Activated T-helper 9 cell treated with anti-CD3 and anti-CD28 coated beads, Interleukin-2, amount 50 U/mL, for 16 hours (primary cell): ENCODE results near the gene TTC13.
A peak's percentile ranks its signal among the peaks of the same experiment; 100 is the strongest.

Experiments
- DNase-seq: peaks from one replicate; pipeline ENCODE4 v3.0.0-alpha.2; 2020; ENCODE audit warnings: low read depth

Gene TTC13

DNA sequence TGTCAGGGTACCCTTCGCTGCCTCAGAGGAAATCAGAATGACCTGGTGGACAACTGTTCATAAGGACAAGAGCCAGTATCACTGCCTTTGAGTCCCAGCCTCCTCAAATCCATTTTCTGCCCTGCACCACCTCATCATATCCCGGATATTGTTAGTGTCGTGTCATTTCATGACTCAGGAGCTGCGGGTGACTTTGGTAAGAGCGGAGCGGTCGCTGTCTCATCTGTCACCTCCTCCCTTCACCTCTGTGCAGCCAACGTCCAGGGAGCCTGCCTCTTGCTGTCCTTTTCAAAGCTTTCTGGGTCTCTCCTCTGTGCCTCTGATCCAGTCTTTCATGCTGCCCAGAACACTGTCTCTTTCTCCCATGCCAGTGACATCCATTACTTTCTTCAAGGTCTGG lies 103.3 kb downstream of the TTC13 start:
- no peak for DNase-seq

DNA sequence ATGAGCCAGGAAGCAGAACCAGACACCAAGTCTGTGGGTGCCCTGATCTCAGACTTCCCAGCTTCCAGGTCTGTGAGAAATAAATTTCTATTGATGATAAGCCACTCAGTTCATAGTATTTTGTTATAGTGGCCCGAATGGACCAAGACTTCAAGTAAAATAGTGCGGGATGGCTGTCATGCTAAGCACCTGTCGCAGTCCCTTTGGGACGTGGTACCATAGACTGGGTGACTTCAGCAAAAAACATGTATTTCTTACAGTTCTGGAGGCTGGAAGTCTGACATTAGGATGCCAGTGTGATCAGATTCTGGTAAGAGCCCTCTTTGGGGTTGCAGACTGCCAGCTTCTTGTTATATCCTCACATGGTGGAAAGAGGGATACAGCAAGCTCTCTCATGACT lies 107.7 kb downstream of the TTC13 start:
- no peak for DNase-seq

DNA sequence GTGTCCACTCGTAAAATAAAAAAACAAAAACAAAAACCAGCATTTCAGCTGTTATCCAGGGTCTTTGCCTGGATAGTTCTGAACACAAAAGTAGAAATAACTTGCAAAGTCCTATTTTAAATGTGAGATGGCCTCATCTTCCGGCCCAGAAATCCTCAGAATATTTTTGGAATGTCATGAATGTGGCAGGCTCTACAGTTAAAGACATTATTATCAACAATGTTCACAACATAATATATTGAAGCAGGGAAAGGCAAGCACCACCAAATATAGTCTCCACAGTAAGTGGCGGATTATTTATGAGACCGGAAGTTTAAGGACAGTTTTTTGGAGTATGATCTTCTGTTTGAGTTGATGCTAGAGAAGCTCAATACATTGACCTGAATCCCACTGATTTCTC lies 109.2 kb downstream of the TTC13 start:
- no peak for DNase-seq

DNA sequence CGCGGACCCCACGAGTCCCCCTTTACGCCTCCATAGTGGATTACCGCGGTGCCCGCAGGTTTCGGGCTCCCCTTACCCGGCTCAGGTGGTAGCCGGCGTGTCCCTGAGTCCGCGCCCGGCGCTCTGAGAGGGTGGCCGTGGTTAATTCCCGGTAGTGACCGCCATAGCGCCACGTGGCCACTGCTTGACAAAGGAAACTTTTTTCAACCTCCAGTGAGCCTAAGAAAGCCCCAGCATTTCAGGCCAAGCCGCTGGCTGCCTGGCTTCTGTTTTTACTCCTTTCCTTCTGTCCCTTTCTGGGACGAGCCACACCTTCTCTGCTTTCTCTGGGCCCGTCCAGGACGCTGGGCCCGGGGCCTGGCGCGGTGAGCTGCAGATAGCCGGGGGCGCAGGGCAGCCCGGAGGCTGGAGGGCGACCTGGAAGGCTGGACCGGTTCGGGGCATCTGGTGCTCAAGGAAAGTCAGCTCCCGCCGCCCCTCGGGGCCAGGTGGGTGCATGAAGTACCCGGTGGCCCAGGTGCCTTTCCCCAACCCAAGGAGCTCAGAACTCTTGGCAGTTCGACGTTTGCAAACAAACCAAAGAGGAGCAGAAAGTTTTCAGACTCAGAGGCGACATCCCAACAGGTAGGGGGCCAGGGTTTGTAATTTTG lies 109.8 kb downstream of the TTC13 start:
- peak; percentile 2 for DNase-seq

DNA sequence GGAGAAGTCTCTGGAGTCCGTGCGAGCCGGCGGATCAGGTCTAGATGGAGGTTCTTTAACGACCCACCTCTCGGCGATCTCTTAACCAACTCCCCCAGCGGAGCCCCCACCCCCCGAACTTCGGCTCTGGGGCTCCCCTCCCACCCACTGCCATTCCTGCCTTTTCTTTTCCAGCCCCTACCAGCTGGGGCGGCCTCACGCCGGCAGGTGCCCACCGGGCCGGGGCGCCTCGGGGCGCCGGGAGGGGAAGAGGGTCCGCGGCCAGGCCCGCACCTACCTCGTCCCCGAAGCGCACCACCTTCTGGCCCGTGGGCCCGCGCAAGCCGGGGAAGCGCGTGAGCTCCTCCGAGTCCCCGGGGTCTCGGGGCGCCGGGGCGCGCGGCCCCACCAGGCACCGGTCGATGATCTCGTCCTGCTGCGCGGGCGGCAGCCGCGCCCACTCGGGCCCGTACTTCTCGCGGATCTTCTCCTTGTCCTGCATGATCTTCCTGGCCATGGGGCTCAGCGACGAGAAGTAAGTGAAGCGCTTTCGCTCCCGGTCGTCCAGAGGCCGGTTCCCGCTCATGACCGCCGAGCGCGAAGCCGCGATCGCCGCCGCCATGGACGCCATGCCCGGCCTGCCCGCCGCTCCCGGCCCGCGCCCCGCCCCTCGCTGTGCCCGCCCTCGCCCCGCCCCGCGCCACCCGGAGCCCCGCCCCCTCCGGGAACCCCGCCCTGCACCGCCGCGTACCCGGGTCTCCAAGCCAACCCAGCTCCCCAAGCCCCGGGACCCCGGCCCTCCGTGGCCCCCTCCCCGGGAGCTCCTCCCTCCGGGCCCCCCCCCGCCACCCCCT lies 110.5 kb downstream of the TTC13 start, which contains the start of gene C1orf198:
C1orf198 (minus strand) TSS at position 619 of the 833 bp plus-strand sequence; CDS start at position 610, 9 bp downstream.
- peak; percentile 70 for DNase-seq

DNA sequence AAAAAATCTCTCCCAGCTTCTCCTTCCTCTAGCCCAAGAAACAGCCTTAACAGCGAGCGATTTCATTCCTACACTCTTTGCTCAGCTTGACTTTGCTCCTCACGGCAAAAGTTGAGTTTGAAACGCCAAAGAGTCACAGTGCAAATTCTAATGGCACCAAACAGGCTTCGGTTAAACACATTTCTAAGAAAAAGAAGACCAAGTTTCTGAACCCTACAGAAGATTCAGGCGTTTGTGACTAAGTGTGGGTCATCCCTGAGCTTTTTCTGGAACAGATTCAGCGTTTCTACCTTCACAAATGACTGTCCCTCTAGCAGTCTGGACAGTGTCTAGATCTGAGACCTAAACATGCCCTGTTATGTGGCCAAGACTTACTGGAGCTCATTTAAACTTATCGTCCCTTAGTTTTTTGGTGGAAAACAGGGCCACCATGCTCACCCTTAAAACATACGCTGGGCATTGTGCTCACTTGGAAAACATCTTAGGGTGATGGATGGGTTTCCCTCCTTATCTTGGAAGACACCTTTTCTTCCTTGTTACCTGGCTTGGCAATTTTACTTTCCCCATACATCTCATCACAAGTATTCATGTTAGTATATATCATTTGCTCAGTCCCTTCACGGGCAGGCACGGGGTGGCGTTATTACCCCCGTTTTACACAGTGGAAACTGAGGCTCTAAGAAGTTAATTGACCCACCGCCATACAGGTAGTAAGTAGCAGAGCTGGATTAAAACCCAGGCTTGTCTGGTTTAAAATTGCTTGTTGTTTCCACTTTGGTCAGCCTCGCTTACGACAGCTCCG lies 111.4 kb downstream of the TTC13 start:
- no peak for DNase-seq

DNA sequence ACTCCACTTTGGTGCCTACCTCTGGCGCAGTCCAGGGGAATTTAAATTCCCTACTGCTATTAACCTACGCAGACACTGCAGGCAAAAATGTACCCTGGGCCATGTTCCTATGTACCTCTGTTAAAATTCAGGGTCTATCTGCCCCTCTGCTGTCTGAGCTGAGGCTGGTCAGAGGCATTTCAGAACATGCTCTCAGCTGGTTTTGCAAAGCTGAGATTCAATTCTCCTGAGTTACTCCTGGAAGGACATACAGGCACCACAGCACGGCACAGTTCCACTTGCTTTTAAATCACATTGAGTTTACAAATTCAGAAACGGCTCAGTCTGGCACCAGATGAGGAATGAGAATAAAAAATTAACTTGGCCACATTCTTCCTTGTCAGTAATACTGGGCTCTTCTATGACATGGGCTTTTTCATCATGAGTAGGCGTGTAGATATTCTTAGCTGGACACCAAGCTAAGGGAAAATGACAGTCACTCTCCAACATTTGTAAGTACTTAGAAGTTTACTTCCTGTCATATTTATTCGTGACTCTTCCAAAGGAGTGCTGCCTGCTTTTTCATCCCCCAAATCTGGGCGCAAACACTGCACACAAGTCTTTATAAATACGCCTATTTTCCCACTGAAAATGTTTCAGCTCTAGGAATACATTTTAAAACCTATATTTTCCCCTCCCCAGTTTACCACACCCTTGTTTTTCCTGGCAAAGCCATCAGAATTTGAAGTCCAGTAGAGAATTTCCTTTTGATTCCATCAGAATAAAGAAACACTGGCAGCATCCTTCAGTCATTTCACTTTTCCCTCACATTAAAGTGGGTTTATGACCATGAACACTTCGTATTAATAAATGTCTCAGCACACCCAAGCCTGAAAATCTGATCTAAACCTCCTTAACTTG lies 112.2 kb downstream of the TTC13 start:
- DNase-seq = no peak

DNA sequence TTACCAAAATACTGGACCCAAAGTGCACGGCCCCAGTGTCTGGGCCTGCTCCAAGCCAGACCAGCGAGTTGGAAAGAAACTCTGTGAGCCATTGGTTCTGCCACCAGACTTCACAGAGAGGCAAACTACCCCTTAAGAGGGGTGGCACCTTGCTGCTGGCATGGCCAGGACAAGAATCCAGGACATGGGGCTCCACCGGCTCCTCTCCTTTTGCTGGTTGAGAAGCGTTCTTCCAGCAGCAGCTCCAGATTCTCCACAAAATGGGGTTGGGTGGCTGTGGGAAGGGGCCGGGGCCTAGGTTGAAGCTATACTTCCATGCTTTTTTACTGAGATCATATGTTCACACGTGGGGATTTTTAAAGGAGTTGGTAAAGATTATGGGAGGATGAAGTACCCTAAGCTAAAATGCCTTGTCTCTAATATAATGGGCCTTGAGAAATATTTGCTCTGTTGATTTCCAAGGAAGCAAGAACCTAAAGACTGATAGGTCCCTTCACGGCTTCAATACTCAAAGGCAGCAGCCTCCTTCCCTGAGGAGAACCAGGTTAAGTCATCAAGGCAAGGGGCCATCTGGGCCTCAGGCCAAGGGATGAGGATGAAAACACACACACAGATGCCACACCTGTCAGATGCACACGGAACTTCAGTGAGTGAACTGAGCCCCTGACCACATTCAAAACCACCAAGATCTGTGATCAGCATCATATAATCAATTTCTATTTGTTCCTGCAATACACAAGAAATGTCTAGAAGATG lies 113.4 kb downstream of the TTC13 start:
- no peak for DNase-seq

DNA sequence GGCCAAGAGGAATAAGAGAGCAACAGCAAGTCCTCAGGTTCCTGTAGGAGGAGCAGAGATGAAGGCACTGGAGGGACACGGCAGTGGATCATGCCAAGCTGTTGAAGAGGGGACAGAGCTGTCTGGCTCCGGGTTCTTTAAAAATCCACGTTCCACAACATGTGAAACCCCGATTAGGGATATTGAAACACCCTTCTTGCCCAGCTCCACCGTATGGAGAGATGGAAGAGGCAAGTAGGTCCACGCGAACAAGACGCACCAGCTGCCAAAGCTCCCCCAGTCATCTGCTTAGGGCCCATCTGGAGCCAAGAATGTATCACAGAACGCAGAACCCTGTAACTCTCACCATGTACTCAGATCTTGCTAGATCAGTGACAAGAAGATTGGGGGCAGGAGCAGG lies 114.2 kb downstream of the TTC13 start:
- DNase-seq = no peak

DNA sequence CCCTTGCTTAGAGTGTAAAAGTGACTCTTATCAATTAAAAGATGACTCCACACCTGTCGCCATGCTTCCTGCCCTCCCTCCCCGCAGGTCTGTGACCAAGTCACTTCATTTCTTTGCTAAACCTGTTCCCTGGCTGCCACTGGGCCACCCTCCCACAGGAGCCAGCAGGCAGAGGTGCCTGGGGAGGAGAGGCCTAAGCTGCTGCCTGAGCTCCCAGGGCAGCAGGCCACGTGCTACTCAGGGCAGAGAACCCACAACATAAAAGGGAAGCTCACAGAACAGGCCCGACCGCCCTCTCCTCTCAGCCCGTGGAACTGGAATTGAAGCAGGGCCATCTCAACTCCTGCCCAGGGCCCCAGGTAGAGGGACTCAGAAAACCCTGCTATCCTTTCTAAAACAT lies 115.2 kb downstream of the TTC13 start:
- no peak for DNase-seq

DNA sequence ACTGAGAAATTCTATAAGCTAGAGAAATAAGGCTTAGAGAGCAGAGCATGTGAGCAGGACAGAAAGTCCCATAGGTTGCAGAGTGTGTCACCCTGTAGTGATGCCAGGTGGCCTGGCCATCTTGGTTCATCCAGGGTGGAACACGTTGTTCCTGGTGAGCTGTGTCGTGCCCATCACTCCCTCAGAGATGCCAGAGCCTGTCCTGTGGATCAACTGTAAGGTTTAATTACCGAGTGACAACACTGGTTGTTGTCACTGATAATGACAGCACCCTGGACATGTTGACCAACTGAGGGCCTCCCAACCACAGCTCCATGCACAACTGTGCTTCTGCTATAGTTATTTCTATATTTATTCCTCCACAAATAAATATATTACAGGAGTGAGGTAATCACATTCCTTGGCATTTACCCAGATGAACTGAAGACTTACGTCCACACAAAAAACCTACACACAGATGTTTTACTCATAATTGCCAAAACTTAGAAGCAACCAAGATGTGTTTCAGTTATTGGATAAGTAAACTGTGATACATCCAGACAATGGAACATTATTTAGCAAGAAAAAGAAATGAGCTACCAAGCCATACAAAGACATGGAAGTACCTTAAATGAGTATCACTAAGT lies 116.6 kb downstream of the TTC13 start:
- DNase-seq = no peak

DNA sequence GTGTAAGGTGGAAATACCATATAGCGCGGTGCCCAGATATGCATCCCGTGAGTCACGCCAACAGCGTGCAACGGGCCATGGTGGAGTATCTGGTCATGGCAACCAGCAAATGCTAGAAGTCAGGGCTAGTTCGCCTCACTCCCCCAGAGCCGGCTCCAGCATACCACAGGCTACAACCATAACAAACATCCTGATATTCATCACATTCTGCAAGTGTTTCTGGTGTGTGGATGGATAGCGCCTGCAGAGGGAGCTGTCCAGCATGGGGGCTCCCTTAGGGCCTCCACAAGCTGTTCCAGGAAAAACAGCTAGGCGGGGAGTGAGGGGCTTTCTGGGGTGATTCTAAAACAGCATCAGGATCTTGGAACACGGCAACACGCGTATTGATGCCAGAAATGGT lies 117.2 kb downstream of the TTC13 start:
- DNase-seq = no peak

DNA sequence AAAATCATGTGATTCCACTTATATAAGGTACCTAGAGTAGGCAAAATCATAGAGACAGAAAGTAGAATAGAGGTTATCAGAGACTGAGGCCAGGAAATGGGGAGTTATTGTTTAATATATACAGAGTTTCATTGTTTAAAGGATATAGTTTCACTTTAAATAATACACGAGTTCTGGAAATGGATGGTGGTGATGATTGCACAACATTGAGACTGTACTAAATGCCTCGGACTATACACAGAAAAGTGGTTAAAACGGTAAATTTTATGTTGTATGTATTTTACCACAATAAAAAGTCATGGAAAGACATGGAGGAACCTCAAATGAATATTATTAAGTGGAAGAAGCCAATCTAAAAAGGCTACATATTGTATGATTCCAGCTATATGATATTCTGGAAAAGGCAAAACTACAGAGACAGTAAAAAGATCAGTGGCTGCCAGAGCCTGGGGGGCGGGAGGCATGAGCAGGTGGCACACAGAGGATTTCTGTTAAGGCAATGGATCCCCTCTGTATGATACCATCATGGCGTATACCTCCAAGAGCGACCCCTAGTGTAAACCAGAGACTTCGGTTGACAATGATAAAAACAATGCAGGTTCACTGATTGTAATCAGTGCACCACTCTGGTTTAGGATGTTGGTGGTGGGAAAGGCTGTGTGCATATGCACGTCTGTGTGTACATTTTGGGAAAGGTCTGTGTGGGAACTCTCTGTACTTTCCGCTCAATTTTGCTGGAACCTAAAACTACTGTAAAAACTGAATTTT lies 117.9 kb downstream of the TTC13 start:
- no peak for DNase-seq

DNA sequence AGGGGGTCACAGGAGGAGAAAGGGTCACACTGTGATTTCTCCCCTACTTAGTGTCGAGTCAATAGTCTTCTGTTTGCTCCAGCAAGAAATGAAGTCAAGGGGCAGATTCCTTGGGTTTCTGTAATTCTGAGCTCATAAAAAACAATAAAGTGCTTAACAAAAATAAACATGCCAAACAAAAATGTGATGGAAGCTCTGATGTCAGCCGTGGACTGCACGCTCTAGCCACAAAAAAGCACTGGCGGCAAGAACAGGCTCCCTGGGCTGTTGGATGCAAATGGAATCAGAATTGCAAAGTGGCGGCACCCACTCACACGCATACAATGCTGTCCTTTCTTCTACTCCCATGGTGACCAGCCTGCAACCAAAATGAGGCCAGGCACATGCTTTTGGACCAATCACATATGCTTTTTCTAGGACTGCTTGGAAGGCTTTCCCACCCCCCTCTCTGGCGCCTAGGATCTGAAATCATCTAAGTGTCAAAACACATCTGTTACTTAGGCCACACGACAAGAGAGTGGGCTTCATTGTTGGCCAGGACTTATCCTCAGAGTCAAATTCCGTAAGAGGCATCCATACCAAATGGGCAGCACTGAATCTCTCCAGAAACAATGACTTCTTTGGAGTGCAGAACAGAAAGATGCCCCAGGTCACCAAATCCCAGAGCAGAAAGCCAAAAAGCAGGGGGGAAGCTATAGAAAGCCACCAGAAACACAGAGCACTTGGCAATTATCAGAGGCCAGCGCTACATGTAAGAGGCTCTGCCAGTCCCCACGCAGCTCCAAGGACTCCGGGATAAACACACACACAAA lies 119.5 kb downstream of the TTC13 start:
- no peak for DNase-seq

DNA sequence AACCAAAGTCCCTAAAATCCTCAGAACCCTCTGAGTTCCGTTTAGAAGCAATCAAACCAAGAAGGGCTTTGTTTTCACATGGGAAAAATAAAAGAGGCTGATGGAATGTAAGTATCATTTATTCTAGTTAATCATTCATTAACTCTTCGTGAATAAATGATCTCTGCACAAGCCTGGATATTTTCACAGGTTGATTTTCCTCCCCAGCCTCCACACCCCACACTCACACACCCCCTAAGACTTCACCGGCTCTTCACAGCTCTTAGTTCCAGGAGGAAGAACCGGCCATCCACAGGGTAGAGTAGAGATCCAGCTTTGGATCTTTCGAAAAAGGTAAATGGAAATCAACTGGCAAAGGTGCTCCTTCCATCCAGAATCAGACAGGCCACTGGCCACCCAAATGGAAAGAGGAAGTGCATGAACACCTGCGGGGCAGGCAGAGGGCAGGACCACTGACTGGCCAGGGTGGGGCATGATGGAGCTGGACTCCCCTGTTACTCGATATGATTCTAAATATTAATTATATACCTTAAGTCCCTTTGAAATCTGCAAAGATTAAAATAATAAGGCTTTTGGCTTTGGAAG lies 120.3 kb downstream of the TTC13 start:
- DNase-seq = no peak

DNA sequence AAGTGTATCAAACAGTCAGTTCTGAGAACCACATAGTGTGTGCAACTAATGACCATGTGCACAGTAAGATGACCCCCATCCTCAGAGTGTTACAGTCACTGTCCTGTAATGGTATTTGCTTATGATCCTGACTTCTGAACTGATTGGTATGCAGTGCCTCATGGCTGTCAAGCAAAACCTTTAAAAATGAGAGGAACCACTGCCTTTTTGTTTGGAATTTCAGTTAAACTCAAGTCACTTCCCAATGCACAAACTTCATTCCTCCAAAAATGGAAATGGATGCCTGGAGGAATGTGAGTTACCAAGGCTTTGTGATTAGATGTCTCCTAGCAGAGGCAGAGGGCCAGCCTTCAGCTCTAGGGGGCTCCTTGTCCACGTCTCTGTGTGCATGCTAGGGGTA lies 120.8 kb downstream of the TTC13 start:
- DNase-seq = no peak

DNA sequence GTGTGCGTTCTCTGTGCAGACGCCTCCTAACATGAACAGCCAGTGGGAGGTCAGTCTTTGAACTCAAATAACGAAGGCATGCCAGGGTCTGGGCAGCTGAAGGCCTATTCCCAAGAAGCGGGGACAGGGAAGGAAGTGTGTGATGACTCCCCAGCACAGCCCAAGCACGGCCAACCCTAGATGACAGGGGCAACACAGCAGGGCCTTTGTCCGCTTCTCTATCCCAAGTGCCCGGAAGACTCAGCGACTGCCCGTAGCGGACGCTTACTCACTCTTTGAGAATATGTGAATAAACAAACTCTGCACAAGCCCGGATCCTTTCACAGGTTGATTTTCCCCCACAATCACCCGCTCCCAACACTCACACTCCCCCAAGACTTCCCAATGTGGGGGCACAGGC lies 121.6 kb downstream of the TTC13 start:
- DNase-seq = no peak
